Effector memory CD8-positive, alpha-beta T cell (primary cell): ENCODE data around the gene EED.
"Not testable (repeated sequence)": the region's sequence is repeated elsewhere in the genome, so short reads cannot be mapped to it uniquely, and the experiment has no call there.

Experiments used
- ATAC-seq: fragments of 150-1000 bp; cut with Tn5 transposase; replicated peaks from 2 replicates; pipeline ENCODE4 v1.10.0; 2021; ENCODE audit warnings: mild to moderate bottlenecking, moderate library complexity
- DNase-seq, 3 experiments: peaks; one replicate each; pipeline ENCODE4 v3.0.0; 2021
- H3K27ac Mint-ChIP-seq, 2 donors: one replicate each; pipeline ENCODE4 v1.8.0; 2022; ENCODE audit warnings: mild to moderate bottlenecking in 2 of 2, mixed read lengths in 2 of 2, moderate library complexity in 2 of 2
- H3K27me3 Mint-ChIP-seq, 2 donors: one replicate each; pipeline ENCODE4 v1.8.0; 2022; ENCODE audit warnings: mixed read lengths in 2 of 2
- H3K36me3 Mint-ChIP-seq: one replicate; pipeline ENCODE4 v1.8.0; 2022; ENCODE audit warnings: mild to moderate bottlenecking, moderate library complexity, mixed read lengths; ENCODE audit not compliant: insufficient read depth
- H3K4me1 Mint-ChIP-seq, 2 donors: one replicate each; pipeline ENCODE4 v1.8.0; 2022; ENCODE audit warnings: low read depth in 2 of 2, mixed read lengths in 2 of 2
- H3K4me3 Mint-ChIP-seq, 2 donors: one replicate each; pipeline ENCODE4 v1.8.0; 2022; ENCODE audit warnings: mild to moderate bottlenecking in 2 of 2, mixed read lengths in 2 of 2, moderate library complexity in 2 of 2
- H3K9me3 Mint-ChIP-seq, 2 donors: one replicate each; pipeline ENCODE4 v1.8.0; 2022; ENCODE audit warnings: mixed read lengths in 2 of 2

The EED gene

DNA sequence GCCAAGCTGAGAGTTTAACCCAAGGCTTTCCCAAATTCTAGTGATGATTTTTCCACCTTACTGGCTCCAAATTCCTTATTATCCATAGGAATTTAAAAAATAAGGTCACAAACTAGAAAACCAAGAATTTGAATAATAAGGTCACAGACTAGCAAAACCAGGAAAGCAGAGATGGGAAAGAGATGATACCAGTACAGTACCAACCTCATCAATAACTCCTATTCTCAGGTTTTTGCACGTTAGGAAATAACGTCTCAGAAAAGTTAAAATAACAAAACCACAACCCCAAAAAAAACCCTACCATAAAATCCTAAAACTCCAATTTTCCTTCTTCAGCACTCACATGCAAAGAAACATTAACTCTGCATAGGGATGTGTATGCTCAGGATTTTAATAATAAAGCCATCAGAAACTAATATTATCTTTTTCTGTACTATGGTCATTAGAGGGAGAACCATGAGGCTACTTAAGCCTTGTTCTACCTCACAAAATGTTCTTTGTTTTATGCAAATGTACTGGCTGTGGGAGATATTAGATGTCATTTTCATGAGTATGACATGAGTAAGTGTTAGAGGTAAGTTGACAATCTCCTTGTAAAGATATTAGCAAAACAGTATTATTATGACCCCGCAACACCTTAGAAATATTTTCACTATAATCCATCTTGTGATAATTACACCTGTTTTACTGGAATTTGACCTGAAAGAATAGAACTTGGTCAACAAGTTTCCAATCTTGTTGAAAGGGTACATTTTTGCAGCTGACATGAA, 16.1 kb upstream of the EED start:
- DNase-seq (no peak), ATAC-seq (no peak)
- no peaks in the 10 kb centered on the region for H3K36me3 Mint-ChIP-seq
- H3K4me3 Mint-ChIP-seq = no peak overlapping the region
- no peak overlapping the region for H3K27ac Mint-ChIP-seq
- peaks cover 0 to 9% of the 10 kb centered on the region in 2 donors for H3K27me3 Mint-ChIP-seq
- no peaks in the 10 kb centered on the region for H3K9me3 Mint-ChIP-seq
- H3K4me1 Mint-ChIP-seq = no peaks in the 10 kb centered on the region

DNA sequence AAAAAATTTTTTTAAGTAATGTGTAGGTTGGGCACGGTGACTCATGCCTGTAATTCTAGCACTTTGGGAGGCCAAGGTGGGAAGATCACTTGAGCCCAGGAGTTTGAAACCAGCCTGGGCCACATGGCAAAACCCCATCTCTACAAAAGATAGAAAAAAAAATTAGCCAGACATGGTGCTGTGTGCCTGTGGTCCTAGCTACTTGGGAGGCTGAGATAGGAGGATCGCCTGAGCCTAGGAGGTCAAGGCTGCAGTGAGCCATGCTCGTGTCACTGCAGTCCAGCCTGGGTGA, 15.6 kb upstream of the EED start:
- not testable (repeated sequence) for DNase-seq, H3K4me1 Mint-ChIP-seq, H3K9me3 Mint-ChIP-seq, H3K36me3 Mint-ChIP-seq, H3K27ac Mint-ChIP-seq, H3K4me3 Mint-ChIP-seq, ATAC-seq, H3K27me3 Mint-ChIP-seq

DNA sequence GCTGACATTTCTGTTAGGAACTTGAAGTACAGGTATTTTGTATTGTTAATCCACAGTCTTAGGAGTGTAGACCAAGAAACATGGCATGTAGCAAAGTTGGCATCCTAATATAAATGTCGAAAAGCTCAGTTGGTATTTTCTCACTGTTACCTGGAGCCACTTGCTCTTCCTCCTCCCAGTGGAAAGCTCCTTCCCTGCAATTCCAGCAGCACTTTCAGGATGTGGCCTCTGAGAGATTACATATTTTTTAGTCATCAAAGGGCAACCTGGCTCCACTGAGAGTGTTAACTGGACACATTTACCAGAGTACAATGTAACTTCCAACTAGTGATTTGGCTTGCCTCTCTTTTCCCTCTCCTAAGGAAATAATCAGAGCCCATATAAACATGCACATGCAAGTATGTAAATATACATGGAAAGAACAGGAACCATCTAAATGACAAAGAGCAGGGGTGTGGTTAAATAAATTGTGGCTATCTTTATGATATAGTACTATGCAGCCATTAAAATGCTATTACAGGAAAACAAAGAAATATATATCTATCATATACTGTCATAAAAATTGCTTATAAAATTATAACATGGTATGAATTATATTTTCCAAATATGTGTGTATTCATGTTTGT, 14.3 kb upstream of the EED start:
- Mint-ChIP-seq H3K9me3 (no peaks in the 10 kb centered on the region), H3K27ac (no peak overlapping the region), H3K36me3 (no peaks in the 10 kb centered on the region), H3K4me1 (no peaks in the 10 kb centered on the region), H3K27me3 (no peaks in the 10 kb centered on the region), H3K4me3 (no peak overlapping the region)
- DNase-seq = no peak
- no peak for ATAC-seq

DNA sequence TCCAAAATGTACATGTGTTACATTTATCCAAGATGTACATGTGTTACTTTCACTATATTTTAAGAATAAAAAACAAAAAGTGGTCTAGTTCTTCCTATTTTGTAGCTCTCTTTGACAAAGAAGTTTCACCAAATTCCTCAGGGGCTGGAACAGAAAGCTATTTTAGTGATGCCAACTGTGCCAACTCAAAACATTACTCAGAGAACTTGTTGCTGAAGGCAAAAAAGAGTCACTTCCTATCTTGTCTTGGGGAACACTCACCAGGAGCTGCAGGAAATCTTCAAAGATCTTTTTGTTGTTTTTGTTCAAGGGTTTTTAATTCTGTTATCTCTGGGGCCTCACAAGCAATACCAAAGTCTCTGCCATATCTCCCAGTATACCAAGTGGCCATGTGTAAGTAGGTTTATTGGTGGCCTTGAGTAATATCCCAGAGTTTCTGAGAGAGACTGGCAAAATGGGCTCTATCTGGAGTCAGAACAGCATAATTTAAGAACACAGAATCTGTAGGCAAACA, 13.6 kb upstream of the EED start:
- H3K9me3 Mint-ChIP-seq = no peaks in the 10 kb centered on the region
- no peaks in the 10 kb centered on the region for H3K27me3 Mint-ChIP-seq
- ATAC-seq (no peak), DNase-seq (no peak)
- H3K4me3 Mint-ChIP-seq = no peak overlapping the region
- no peaks in the 10 kb centered on the region for H3K36me3 Mint-ChIP-seq
- H3K4me1 Mint-ChIP-seq = no peaks in the 10 kb centered on the region
- no peak overlapping the region for H3K27ac Mint-ChIP-seq

DNA sequence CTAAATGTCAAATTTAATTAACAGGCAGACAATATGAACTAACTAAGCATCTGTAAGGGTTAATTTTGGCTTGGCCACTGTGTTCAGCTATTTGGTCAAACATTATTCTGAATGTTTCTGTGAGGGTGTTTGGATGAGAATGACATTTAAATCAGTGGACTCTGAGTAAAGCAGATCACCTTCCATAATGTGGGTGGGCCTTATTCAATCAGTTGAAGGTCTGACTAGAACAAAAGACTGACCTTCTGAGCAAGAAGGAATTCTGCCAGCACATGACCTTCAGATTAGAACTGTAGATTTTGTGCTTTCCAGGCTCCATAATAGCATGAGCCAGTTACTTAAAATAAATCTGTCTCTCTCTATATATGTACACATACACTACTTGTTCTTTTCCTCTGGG, 12.0 kb upstream of the EED start:
- DNase-seq (no peak), ATAC-seq (no peak)
- no peaks in the 10 kb centered on the region for H3K36me3 Mint-ChIP-seq
- no peaks in the 10 kb centered on the region for H3K9me3 Mint-ChIP-seq
- H3K27ac Mint-ChIP-seq = no peak overlapping the region
- H3K4me3 Mint-ChIP-seq = no peak overlapping the region
- no peaks in the 10 kb centered on the region for H3K27me3 Mint-ChIP-seq
- H3K4me1 Mint-ChIP-seq = no peaks in the 10 kb centered on the region

DNA sequence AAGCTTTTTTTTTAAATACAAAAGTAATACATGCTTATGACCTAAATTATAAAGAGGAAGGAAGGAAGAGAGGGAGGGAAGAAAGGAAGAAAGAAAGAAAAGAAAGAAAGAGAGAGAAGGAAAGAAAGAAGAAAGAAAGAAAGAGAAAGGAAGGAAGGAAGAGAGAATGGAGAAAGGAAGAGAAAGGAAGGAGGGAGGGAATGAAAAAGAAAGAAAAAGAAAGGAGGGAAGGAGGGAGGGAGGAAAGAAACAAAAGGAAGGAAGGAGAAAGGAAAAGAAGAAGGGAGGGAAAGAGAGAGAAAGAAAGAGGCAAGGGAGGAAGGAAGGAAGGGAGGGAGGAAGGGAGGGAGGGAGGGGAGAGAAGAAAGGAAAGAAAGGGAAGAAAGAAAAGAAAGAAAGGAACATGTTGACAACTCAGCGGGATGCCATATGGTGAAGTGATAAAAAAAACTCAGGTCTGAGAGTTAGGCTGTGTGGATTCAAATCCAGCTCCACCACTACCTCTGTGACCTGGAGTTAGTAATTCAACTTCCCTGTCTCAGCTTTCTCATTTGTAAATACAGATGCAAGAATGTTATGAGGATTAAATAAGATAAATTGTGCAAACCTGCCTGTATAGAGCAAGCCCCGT, 9.6 kb upstream of the EED start:
- no peaks in the 10 kb centered on the region for H3K4me1 Mint-ChIP-seq
- no peaks in the 10 kb centered on the region for H3K9me3 Mint-ChIP-seq
- no peaks in the 10 kb centered on the region for H3K27me3 Mint-ChIP-seq
- no peak for DNase-seq
- no peak overlapping the region for H3K4me3 Mint-ChIP-seq
- no peak overlapping the region for H3K27ac Mint-ChIP-seq
- no peaks in the 10 kb centered on the region for H3K36me3 Mint-ChIP-seq
- no peak for ATAC-seq

DNA sequence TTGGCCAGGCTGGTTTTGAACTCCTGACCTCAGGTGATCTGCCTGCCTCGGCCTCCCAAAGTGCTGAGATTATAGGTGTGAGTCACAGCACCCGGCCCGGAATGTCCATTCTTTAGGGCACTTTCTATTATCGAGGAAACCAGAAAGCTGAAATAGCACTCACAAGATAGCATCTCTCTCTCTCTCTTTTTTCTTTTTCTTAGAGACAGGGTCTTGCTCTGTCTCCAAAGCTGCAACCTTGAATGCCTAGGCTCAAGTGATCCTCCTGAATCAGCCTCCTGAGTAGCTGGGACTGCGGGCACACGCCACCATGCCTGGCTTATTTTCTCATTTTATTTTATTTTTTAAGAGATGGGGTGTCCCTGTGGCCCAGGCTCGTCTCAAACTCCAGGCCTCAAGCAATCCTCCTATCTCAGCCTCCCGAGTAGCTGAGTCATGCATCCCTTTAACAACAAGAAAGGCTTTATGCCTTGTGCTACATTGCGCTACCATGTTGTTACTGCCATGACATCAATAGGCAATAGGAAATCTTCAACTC, 7.2 kb upstream of the EED start:
- Mint-ChIP-seq H3K4me3 (no peak overlapping the region), H3K9me3 (no peaks in the 10 kb centered on the region), H3K4me1 (no peaks in the 10 kb centered on the region), H3K36me3 (no peaks in the 10 kb centered on the region), H3K27ac (no peak overlapping the region), H3K27me3 (no peaks in the 10 kb centered on the region)
- no peak for ATAC-seq
- DNase-seq = no peak

DNA sequence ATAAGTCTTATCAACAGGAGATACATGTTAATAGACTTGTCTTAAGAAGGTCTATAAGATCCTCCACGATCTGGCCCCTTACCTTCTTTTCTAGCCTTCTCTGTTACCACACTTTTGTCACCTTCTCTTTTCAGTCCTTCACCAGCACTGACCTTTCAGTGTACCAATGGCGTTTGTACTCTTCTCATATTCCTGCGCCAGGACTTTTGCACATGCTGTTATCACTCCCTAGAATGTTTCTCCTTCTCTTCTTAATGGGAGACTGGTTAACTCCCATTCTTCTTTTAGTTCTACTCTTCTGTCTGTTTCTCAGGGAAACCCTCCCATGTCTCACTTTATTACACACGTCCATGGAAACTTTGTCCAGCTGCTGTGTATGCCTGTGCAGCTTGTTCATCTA, 4.4 kb upstream of the EED start:
- H3K9me3 Mint-ChIP-seq = no peaks in the 10 kb centered on the region
- H3K27me3 Mint-ChIP-seq = peaks cover 0 to 10% of the 10 kb centered on the region in 2 donors
- no peak overlapping the region for H3K4me3 Mint-ChIP-seq
- H3K4me1 Mint-ChIP-seq = peaks cover 0 to 3% of the 10 kb centered on the region in 2 donors
- H3K36me3 Mint-ChIP-seq = no peaks in the 10 kb centered on the region
- ATAC-seq (no peak), DNase-seq (no peak)
- H3K27ac Mint-ChIP-seq = no peak overlapping the region

DNA sequence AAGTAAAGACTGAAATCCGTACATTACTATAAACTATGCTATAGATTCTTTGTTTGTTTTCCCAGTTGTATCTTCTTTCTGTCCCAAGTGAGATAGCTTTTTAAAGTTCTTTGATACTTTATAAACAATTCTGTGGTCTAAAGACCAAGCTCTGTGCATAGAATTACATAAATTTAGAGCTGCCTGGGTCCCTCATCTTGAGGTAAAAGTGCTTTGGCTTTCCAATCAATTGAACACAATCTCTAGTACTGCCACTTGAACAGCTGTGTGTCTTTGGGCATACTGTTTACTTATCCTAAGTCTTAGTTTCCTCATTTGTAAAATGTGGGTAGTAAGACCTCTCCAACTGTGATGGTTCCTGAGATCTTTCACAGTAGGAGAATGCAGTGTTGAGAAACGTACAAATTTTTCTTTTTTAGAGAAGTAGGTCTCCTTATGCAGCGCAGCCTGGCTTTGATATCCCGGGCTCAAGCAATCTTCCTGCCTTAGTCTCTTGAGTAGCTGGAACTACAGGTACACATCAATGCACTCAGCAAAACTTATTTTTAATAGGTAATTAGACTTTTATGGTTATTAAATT, 2.5 kb upstream of the EED start:
- Mint-ChIP-seq H3K4me3 (no peak overlapping the region), H3K9me3 (no peaks in the 10 kb centered on the region), H3K4me1 (peaks cover 0 to 7% of the 10 kb centered on the region in 2 donors), H3K36me3 (no peaks in the 10 kb centered on the region), H3K27ac (no peak overlapping the region), H3K27me3 (peaks cover 0 to 10% of the 10 kb centered on the region in 2 donors)
- no peak for ATAC-seq
- DNase-seq = no peak

DNA sequence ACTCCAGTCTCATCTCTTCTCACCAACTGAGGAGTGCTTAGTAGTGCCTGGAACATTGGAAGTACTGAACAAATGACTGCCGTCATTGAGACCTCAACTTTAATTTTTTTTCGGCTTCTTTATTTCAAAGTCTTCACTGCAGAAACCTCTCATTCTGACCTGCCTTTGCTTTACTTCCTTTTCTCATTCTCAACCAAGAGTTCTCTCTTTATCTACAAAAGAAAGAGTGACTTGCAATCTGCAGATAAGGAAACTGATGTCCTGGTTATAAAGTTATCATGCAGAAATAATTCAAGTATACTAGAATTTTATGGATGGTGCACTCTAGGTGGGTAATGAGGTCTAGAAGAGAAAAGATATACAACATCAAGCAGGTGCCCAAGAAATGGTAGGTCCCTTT, 1.2 kb upstream of the EED start:
- no peak overlapping the region for H3K27ac Mint-ChIP-seq
- peaks cover 12 to 16% of the 10 kb centered on the region in 2 donors for H3K4me1 Mint-ChIP-seq
- H3K27me3 Mint-ChIP-seq = peaks cover 0 to 10% of the 10 kb centered on the region in 2 donors
- H3K9me3 Mint-ChIP-seq = no peaks in the 10 kb centered on the region
- no peak for ATAC-seq
- H3K4me3 Mint-ChIP-seq = no peak overlapping the region
- no peaks in the 10 kb centered on the region for H3K36me3 Mint-ChIP-seq
- no peak for DNase-seq

DNA sequence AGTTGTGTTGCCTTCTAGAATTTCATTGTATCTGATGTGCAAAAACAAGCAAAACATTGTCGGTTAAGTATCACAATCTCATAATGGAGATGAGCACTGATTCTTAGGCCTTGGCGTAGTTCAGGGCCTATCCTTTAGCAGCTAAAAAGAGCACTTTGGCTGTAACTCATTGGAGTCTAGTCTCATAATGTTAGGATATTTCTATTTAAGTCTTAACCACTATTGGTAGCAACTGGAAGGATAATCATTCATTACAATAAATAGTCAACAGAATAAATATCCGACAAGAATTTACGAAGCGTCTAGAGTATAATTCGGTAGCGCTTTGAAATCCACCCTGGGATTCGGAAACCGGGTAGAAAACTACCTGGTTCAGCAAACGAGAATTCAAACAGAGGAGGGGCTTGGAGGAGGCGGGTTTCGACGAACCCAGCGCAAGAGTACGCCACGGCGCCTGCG, 461 bp upstream of the EED start:
- peak; percentile 72 for ATAC-seq
- no peak overlapping the region for H3K27ac Mint-ChIP-seq
- H3K4me3 Mint-ChIP-seq = no peak overlapping the region
- H3K36me3 Mint-ChIP-seq = peaks cover 3% of the 10 kb centered on the region
- H3K4me1 Mint-ChIP-seq = peaks cover 18 to 22% of the 10 kb centered on the region in 2 donors
- DNase-seq = peak in 1 of 3 experiments; percentile 83
- H3K27me3 Mint-ChIP-seq = peaks cover 0 to 10% of the 10 kb centered on the region in 2 donors
- H3K9me3 Mint-ChIP-seq = no peaks in the 10 kb centered on the region

DNA sequence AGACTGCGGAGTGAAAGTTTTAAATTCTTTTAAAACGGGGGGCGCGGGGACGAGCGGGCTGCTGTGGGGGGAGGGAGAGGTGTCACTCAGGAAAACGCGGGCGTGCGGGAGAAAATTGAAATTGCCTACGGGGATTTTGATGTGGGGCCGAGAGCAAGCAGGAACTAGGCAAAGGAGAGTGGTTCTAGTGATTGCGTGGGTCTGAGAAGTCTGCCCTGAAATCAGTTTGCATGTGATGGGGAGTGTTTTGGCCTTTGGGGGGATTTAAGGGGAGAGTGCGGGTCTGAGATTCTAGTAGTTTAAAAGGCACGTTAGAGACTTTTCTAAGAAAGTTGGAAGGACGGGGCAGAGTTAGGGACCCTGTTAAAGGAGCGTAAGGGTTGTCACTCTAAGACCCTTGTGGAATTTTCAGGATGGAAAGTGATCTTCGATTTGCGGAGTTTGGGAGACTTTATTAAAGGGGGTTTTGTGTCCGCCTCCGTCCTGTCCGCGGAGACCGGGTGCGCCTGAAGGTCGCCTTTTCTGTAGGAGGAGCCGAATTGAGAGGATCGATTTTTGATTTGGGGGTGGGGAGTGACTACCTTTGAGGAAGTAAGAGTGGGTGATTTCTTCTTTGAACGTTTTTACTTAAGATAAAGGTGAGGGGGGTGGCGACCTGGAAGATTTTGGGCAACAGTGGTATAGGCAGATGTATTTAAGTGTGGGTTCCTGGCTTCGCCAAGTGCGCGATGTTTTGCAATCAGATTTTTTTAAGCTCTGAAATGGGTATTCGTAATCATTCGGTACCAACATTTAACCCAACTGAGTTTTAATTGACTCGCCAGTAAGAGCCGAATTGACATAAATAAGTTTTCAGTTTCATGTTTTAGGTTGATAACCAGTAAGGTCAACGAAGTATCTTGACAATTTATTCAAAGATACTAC, 1.1 kb downstream of the EED start:
- H3K4me1 Mint-ChIP-seq = peaks cover 25 to 29% of the 10 kb centered on the region in 2 donors
- peaks cover 3% of the 10 kb centered on the region for H3K36me3 Mint-ChIP-seq
- peaks cover 0 to 10% of the 10 kb centered on the region in 2 donors for H3K27me3 Mint-ChIP-seq
- H3K4me3 Mint-ChIP-seq = no peak overlapping the region
- no peak overlapping the region for H3K27ac Mint-ChIP-seq
- no peak for DNase-seq
- H3K9me3 Mint-ChIP-seq = no peaks in the 10 kb centered on the region
- no peak for ATAC-seq

DNA sequence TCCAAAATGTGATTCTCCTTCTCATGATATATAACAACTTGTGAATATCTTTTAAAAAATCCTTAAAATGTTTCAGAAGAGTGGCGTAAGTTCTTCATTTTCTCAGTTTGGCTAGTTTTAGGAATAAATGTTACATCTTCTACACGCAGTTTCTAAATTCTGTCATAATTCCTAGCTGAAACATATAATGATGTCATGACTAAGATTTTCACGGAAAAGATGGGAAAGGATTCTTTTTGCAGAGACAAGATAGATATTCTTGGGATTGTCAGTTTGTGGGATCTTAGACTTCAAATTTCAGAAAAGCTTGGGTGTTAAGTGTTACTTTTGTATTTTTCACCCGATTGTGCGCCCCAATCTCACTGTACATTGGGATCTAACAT, 1.7 kb downstream of the EED start:
- no peak for ATAC-seq
- peaks cover 3% of the 10 kb centered on the region for H3K36me3 Mint-ChIP-seq

More for the DNA sequence above, 1.7 kb downstream of the EED start:
- no peak overlapping the region for H3K4me3 Mint-ChIP-seq
- peaks cover 25 to 32% of the 10 kb centered on the region in 2 donors for H3K4me1 Mint-ChIP-seq
- DNase-seq = no peak
- H3K27me3 Mint-ChIP-seq = peaks cover 0 to 10% of the 10 kb centered on the region in 2 donors
- no peaks in the 10 kb centered on the region for H3K9me3 Mint-ChIP-seq
- no peak overlapping the region for H3K27ac Mint-ChIP-seq
